Chondrocyte (in vitro differentiated cells): ENCODE results near the gene KCTD19. TPM values are rescaled to one million over a fixed set of nuclear protein-coding genes. Genes with fewer than 3 reads are reported as not detected.

Experiments used
- DNase-seq: peaks from one replicate; pipeline ENCODE4 v3.0.0; 2021; ENCODE audit warnings: mixed read lengths, low spot score
- H3K27ac Mint-ChIP-seq: one replicate; pipeline ENCODE4 v1.8.0; 2021; ENCODE audit warnings: mild to moderate bottlenecking, moderate library complexity, mixed read lengths; ENCODE audit not compliant: unreplicated experiment
- H3K27me3 Mint-ChIP-seq: 2 replicates; pipeline ENCODE4 v1.8.0; 2021; ENCODE audit warnings: low read depth, mixed read lengths
- H3K36me3 Mint-ChIP-seq: 2 replicates; pipeline ENCODE4 v1.8.0; 2021; ENCODE audit warnings: low read depth, mixed read lengths
- H3K4me1 Mint-ChIP-seq: 2 replicates; pipeline ENCODE4 v1.8.0; 2021; ENCODE audit warnings: low read depth, mild to moderate bottlenecking, mixed read lengths
- H3K4me3 Mint-ChIP-seq: one replicate; pipeline ENCODE4 v1.8.0; 2021; ENCODE audit warnings: mild to moderate bottlenecking, moderate library complexity, mixed read lengths; ENCODE audit not compliant: unreplicated experiment
- H3K9me3 Mint-ChIP-seq: 2 replicates; pipeline ENCODE4 v1.8.0; 2021; ENCODE audit warnings: low read depth, mixed read lengths
- CTCF ChIP-seq: fragments of 200-600 bp; sonication (generic); IDR thresholded peaks from 2 replicates; pipeline ENCODE4 v1.5.0; 2021; ENCODE audit warnings: antibody characterized with exemption, mild to moderate bottlenecking, moderate library complexity
- total RNA-seq: library from RNA; stranded (reverse); gene quantifications from 3 replicates; pipeline ENCODE4 v1.2.1, GENCODE V29; 2021

Gene KCTD19
- total RNA-seq, 1 donor from 2014 or later: not detected

GRCh38 chr16:67349172-67349571 is 22.6 kb upstream of the KCTD19 start:
- DNase-seq: no peak
- peak; percentile 74 for TF ChIP-seq CTCF
- peaks cover 26% of the 10 kb centered on the region for H3K27me3 Mint-ChIP-seq
- H3K4me1 Mint-ChIP-seq: no peaks in the 10 kb centered on the region
- H3K4me3 Mint-ChIP-seq: no peak overlapping the region
- H3K9me3 Mint-ChIP-seq: no peaks in the 10 kb centered on the region
- H3K27ac Mint-ChIP-seq: no peak overlapping the region
- H3K36me3 Mint-ChIP-seq: peaks cover 2% of the 10 kb centered on the region

GRCh38 chr16:67346341-67346740 is 19.8 kb upstream of the KCTD19 start:
- Mint-ChIP-seq H3K27me3 (peaks cover 21% of the 10 kb centered on the region), H3K9me3 (no peaks in the 10 kb centered on the region), H3K4me3 (no peak overlapping the region), H3K4me1 (no peaks in the 10 kb centered on the region), H3K36me3 (no peaks in the 10 kb centered on the region), H3K27ac (no peak overlapping the region)
- no peak for TF ChIP-seq CTCF
- no peak for DNase-seq

- no peak for DNase-seq
- no peaks in the 10 kb centered on the region for H3K36me3 Mint-ChIP-seq
- H3K4me1 Mint-ChIP-seq: no peaks in the 10 kb centered on the region
- no peak overlapping the region for H3K4me3 Mint-ChIP-seq
- no peak overlapping the region for H3K27ac Mint-ChIP-seq
- H3K27me3 Mint-ChIP-seq: peaks cover 21% of the 10 kb centered on the region
- no peak for TF ChIP-seq CTCF
- no peaks in the 10 kb centered on the region for H3K9me3 Mint-ChIP-seq
Observed at GRCh38 chr16:67345401-67345800, 18.9 kb upstream of the KCTD19 start.

GRCh38 chr16:67342616-67343015 is 16.1 kb upstream of the KCTD19 start:
- Mint-ChIP-seq H3K4me3 (no peak overlapping the region), H3K27me3 (peaks cover 12% of the 10 kb centered on the region), H3K9me3 (no peaks in the 10 kb centered on the region), H3K27ac (no peak overlapping the region), H3K36me3 (no peaks in the 10 kb centered on the region), H3K4me1 (peaks cover 4% of the 10 kb centered on the region)
- no peak for DNase-seq
- TF ChIP-seq CTCF: no peak

- no peak for DNase-seq
- H3K36me3 Mint-ChIP-seq: no peaks in the 10 kb centered on the region
- no peaks in the 10 kb centered on the region for H3K9me3 Mint-ChIP-seq
- H3K27ac Mint-ChIP-seq: no peak overlapping the region
- H3K27me3 Mint-ChIP-seq: peaks cover 8% of the 10 kb centered on the region
- no peak for TF ChIP-seq CTCF
- no peak overlapping the region for H3K4me3 Mint-ChIP-seq
- H3K4me1 Mint-ChIP-seq: peaks cover 4% of the 10 kb centered on the region
Observed at GRCh38 chr16:67341250-67341649, 14.7 kb upstream of the KCTD19 start.
